GM12873 (cell line): ENCODE measurements around the gene PLET1.

Source experiments
- CTCF ChIP-seq: IDR thresholded peaks from 2 replicates; pipeline ENCODE4 v1.5.1; 2012; ENCODE audit warnings: low read depth, mild to moderate bottlenecking, moderate library complexity, low read length, control low read depth; ENCODE audit not compliant: insufficient read depth; ENCODE audit errors: missing control alignments

The PLET1 gene

GRCh38 chr11:112271242-112271641, 10.6 kb upstream of the PLET1 start:
- no peak for TF ChIP-seq CTCF

GRCh38 chr11:112270551-112271180, 10.0 kb upstream of the PLET1 start:
- no peak for TF ChIP-seq CTCF

GRCh38 chr11:112269139-112269538, 8.5 kb upstream of the PLET1 start:
- TF ChIP-seq CTCF = no peak

GRCh38 chr11:112268406-112268805, 7.7 kb upstream of the PLET1 start:
- no peak for TF ChIP-seq CTCF

- TF ChIP-seq CTCF = no peak
Observed at GRCh38 chr11:112267188-112267591, 6.5 kb upstream of the PLET1 start.

GRCh38 chr11:112266410-112266778, 5.7 kb upstream of the PLET1 start:
- TF ChIP-seq CTCF = no peak

GRCh38 chr11:112265659-112266409, 5.2 kb upstream of the PLET1 start:
- TF ChIP-seq CTCF = no peak
